CD4-positive, alpha-beta T cell treated with Interferon gamma for 1 hour (primary cell): ENCODE data around the gene TP53I13.
A peak's percentile ranks its signal among the peaks of the same experiment; 100 is the strongest.

Experiments
- DNase-seq: peaks from one replicate; pipeline ENCODE4 v3.0.0-alpha.2; 2020

TP53I13 gene

DNA sequence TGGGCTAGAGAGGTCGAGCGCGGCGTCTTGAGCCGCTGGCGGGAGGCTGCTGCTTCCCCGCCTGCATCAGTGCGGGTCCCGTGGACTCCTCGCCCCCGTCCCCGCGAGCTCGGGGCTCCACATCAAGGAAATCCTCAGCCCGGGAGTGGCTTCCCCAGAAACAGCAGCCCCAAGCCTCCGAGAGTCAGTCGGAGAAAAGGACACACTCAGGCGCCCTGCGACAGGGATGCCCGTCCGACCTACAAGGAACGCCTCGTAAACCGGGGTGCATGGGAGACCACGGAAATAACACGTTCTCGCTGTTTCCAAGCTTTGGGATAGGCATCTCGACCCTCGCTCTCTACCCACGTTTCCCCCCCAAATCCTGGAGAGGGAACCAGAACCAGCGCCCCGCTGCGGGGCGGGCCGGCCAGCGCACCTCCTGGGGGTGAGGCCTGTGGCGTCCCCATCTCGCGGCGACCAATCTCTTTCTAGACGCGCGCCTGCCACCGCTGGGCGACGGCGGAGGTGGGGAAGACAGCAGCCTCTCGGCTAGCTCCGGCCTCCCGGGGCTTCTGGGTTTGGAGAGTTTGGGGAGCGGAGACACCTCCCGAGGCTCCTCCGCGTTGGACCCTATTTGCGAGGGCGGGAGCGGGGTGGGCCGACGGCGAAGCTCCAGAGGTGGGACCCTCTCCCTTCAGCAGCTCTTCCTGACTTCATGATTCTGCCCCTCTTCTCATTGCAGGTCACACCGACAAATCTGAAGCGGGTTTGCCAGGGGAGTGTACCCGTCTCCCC lies 759 bp upstream of the TP53I13 start:
- DNase-seq: peak; percentile 75

DNA sequence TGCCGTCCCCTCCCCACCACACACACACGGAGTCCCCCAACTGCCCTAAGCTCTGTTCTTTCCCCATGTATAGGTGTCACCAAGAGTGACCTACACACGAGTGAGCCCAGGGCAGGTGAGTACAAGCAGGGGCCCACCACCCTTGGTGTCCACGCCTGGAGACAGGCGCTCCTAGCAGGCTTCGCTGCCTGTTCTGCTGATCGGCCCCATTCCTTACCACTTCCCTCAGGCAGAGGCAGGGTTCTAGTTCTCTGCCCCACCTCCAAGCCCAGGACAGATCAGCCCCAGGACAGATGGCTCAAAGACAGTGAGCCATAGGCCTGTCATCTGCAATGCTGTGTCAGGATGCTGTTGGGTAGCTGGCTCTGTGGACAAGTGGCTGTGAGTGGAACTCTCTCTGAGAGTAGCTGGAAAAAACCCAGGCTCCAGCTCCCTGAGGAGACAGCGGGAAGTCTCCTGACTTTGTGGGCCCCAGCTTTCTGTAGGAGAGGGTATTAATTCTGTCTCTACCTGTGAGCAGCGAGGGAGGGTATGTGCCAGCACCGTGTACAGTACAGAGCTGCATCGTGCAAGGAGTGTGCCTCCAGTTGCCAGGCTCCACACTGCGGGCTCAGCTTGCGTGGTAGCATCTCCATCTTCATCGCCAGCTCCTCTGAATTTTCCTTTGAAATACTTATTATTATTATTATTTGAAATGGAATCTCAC lies 897 bp downstream of the TP53I13 start:
- no peak for DNase-seq

DNA sequence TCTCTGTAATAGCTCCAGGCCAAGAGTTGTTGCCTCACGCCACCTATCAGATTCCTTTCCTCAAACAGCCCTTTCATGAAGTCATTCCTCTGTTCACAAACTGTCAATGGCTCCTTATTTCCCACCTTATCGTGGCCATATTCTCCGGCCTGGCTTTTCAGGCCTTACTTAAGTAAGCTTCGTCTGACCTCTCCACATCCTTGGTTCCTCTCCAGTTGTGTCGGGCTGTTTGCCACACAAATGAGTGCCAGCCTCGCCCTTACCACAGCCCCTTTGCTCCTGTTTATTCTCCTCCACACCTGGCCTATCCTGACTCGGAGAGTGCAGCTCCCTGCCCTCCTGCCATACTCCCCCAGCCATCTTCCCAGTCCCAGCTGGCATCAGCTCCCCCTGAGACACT lies 2.0 kb downstream of the TP53I13 start:
- no peak for DNase-seq

DNA sequence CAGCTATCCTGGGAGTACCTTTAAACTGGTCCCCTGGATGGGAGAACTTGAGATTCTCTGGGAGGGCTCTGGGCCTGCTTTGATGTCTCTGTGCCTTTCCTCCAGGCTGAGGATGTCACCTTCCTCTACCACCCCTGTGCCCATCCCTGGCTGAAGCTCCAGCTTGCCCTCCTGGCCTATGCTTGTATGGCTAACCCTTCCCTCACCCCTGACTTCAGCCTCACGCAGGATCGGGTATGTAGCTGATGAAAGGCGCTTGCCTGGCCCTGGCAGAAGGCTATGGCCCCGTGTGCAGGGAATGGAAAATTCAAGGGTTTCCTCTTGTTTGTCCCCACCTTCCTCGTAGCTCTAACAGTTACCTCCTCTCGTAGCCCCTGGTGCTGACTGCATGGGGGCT lies 3.0 kb downstream of the TP53I13 start:
- no peak for DNase-seq

DNA sequence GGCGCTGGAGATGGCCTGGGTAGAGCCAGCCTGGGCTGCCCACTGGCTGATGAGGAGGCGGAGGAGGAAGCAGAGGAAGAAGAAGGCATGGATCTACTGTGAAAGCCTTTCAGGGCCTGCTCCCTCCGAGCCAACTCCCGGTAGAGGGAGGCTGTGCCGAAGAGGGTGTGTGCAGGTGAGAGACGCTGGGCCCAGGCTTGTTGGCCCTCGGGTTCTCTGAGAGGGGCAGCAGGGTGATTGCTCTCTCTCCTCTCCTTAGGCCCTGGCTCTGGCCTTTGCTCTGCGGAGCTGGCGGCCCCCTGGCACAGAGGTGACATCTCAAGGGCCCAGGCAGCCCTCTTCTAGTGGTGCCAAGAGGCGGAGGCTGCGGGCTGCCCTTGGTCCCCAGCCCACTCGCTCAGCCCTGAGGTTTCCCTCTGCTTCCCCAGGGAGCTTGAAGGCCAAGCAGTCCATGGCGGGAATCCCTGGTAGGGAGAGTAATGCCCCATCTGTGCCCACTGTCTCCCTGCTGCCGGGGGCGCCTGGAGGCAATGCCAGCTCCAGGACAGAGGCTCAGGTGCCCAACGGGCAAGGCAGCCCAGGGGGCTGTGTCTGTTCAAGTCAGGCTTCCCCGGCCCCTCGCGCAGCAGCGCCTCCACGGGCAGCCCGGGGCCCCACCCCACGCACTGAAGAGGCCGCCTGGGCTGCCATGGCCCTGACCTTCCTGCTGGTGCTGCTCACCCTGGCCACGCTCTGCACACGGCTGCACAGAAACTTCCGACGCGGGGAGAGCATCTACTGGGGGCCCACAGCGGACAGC lies 3.6 kb downstream of the TP53I13 start:
- no peak for DNase-seq

DNA sequence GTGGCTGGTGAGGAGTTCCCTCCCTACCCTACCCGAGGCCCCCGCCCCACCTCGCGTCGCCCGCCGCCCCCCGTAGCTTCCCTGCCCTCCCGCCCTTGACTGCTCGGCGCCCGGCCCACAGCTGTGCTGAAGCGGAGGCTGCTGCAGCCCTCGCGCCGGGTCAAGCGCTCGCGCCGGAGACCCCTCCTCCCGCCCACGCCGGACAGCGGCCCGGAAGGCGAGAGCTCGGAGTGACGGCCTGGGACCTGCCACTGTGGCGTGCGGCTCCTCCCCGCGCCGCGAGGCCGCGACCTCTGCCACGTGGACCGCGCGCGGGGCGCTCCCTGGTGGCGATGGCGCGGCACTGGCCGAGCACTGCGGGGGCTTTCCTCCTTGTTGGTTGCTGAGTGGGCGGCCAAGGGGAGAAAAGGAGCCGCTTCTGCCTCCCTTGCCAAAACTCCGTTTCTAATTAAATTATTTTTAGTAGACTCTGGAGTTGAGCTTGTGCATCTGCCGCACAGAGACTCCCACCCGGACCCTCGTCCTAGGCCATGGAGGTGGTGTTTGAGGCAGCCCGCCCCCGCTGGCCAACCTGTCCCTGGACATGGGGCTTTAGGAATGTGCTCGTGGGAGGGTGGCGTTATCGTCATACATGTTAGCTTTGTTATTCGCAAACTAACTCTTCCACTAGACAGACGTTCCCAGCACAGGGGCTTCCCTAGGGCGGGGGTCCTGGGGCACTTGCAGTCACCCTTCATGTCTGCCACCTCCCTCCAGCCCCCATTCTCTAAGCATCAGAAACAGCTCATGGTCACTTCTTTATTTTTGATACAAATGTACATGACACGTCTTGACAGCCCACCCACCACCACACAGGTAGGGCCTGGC lies 4.4 kb downstream of the TP53I13 start:
- DNase-seq: peak; percentile 57

DNA sequence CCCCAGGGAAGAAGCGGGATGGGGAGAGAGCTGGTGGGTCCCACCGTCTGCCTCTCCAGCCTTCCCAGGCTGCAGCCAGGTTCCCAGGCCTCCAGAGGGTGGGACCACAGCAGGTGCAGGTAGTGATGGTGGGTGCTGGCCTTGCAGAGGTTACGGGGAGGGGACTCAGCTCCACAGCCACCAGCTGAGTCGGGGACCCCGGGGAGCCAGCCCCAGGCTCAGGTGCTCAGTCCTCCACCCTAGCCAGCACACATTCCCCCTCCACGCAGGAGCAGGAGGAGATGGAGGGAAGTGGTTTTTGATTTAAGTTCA lies 5.0 kb downstream of the TP53I13 start:
- no peak for DNase-seq

DNA sequence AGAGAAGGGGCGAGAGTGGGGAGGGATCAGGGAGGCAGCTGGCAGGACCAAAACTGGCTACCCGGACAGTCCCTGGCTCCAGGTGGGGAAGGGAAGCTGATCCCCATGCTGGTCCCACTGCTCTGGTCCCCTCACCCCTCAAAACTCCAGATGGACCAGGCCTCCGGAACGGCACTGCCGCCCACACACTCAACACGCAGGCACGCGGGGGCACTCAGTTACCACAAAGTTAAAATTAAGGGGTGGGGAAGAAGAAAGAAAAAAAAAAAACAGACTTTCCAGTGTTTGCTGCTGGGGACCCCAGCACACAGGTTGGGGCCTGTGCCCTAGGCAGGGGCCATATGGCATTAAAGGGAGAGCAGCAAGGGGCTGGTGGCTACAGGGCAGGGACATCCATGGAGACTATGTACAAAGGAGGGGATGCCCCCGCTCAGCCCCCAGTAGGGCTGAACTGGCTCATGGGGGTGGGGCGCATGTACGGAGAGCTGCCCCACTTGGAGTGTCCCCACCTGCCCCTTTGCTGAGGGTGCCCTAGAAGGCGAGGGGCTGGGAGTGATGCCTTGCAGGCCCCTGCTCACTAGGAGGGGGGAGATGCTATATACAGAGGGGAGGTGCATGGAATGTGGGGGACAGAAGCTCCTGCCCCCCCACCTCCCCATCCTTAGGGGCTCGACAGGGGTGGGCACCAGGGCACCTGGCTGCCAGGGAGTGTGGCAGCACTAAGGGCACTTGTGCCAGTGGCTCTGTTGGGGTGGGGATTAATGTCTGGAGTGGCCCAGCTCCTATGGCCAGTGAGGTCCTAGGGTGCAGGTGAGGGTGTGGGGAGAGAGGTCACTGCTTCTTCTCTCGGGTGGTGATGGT lies 5.6 kb downstream of the TP53I13 start:
- DNase-seq: no peak

DNA sequence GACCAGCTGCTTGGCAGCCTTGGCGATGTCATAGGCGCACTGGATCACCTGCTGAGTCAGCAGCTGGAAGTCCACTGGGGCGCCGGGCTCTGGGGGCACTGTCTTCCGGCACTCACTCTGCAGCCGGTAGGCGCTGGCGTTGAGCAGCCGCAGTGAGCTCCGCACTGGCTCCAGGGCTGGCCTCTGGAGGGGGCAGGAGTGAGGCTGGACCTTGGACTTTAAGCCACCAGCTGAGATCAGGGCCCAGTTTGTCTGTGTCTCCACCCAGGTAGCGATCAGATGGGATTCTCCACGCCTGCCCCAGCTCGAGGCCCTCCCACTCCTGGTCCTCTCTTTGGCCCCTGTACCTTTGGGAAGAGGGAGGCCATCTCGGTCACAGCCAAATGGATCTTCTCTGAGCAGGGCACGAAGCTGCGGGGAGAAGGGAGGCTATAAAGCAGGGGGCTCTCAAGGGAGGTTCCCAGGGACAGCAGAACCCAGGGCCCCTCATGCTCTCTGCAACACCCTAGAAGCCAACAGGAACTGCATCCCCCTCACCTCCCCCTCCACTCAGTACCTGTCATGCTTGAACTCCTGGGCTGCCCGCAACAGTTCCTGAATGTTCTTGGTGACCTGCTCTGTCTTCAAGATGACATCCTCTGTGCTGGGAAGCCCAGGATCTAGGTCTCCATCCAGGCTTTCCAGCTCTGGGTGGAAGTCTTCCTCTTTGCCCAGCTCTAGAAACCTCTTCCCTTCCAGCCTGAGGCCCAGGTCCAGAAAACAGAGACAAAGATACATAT lies 6.4 kb downstream of the TP53I13 start:
- no peak for DNase-seq

DNA sequence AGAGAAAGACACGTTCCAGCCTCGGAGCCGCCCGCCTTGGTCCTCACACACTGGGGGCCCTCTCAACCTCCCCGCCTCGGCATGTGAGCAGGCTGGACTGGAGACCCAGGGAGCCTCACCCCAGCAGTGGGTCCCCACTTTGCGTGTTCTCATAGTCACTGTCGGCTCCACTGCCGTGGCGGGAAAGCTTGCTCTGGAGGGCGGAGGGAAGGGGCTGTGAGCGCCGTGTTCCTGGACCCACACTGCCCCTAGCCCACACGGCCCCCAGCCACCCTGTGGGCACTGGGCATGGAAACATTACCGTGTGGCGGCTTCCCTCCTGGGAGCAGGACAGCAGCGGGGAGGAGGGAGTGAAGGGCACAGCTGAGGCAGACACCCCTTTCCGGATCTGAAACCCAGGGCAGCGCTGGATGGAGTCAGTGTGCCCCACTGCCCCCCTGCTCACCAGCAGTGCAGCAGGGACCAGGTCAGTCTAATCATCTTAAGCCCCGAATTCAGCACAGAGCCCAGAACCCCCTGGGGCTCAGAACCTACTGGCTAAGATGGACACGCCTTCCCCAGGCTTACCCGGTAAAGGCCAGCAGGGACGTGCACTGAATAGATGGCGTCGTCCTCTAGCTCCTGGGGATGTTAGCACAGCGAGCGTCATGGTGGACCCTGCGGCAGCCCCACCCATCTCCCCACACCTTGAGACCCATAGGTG lies 7.2 kb downstream of the TP53I13 start:
- DNase-seq: no peak

DNA sequence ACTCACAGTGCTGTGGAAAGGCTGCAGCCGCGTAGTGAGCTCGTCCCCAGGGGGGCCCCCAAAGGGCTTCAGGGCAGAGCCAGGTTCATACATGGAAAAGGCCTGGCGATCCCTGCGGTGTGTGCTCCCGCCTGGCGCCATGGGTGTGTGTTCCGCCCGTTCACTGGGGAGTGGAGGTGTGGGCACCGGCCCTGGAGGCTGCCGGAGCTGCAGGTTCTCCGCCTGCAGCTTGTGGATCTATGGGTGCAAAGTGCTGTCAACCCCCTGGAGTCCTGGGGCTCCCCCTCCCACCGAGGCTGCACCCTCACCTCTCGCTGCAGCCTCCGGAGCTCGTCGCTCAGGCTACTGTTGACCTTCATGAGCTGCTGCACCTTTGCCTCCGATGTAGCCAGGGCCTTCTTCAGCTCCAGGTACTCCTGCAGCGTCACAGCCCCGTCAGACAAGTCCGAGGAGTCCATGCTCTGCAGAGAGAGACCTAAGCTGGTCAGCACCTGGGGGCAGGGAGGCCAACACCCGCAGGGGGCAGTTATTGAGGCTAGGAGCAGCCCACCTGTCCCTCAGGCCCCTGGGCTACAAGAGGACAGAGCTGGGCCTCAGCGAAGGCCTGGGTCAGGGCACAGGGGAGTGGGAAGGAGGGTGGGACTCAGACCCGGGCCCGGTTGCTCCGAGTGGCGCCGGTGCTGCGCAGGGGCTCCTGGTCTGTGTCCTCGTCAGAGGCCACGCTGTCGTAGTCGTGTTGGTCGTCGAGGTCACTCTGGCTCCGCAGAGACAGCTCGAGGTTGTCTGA lies 7.9 kb downstream of the TP53I13 start:
- DNase-seq: no peak

DNA sequence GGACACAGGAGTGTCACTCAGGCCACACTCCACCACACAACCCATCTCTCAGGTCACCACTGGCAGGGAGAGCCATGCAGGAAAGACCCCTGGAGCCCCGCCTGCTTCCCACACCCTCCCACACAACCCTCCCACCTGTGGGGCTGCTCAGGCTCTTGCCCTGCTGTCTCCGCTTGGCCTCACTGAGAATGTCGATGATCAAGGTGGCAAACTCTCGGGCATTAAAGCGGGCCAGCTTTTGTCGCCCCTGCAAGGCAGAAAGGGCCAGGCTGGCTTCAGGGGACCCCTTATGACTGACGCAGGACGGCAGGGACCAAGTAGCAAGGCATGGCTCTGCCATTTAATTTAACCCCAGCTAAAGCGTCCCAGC lies 8.5 kb downstream of the TP53I13 start:
- no peak for DNase-seq

DNA sequence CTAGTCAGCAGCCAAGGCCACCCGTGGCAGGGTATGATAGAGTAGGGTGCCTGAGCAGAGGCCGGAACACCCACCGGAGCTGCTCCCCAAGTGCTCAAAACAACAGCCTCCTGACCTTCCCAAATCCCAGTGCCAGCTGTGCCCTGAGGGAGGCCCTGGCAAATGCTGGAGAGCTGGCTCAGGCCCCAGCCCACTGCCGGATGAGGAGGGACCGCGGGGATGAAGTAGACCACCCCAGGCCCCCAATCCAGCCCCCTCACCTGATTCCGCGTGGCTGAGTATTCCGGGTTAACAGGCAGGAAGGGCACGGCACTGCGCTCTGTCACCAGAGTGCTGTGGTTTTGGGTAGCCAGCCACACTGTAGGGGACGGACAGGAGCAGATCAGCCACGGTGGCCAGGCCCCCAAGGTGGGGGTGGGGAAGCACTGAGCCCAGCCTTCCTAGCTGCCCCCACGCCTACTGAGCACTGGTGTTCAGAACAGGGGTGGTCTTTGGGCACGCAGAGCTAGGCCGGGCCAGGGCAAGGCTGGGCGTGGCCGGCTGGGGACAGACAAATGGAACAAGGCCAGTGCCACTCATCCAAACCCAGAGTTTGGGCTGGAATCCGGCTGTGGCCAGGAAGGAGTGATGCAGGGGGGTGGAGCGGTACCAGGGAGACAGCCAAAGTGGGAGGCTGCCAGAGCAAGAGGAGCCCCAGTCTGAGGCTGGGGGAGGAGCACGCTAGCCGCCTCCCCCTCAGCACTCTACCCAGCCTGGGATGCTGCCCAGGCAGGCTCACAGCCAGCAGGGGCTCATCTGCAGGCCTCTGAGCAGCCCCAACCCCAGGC lies 9.1 kb downstream of the TP53I13 start:
- no peak for DNase-seq

DNA sequence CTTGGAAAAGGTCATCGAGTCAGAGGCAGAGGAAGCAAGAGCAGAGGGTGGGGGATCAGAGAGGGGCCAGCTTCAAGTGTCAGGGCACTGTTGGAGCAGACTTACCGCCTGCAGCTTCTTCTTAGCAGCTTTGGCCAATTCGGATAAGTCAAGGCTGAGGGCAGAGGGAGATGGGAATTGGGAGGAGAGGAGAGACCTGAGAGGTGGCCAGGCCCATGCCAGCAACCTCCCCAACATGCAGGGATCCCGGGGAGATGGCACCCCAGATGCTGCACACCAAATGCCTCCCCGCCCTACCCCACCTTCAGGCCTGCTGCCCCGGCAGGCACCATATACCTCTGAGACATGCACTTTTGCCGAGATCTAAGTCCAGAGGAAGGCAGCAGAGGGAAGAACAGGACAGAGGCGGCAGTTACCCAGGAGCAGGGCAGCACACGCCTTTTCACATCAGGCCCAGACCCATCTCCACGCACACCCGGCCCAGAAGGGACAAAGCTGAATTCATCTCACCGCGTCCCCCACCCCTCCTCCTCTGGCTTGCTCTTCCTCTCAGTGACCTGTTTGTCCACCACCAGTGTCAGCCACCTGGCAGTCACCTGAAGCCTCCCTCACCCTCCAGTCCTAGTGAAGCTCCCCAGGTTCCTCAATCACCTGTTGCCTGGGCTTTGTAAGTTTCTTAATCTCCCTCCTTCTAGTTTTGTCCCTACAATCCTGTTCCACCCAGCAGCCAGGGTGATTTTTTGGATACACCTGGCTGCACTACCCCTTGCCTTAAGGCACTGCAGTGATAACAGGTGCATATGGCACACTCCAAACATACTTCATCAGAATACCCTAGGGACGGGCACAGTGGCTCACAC lies 10.4 kb downstream of the TP53I13 start:
- no peak for DNase-seq

DNA sequence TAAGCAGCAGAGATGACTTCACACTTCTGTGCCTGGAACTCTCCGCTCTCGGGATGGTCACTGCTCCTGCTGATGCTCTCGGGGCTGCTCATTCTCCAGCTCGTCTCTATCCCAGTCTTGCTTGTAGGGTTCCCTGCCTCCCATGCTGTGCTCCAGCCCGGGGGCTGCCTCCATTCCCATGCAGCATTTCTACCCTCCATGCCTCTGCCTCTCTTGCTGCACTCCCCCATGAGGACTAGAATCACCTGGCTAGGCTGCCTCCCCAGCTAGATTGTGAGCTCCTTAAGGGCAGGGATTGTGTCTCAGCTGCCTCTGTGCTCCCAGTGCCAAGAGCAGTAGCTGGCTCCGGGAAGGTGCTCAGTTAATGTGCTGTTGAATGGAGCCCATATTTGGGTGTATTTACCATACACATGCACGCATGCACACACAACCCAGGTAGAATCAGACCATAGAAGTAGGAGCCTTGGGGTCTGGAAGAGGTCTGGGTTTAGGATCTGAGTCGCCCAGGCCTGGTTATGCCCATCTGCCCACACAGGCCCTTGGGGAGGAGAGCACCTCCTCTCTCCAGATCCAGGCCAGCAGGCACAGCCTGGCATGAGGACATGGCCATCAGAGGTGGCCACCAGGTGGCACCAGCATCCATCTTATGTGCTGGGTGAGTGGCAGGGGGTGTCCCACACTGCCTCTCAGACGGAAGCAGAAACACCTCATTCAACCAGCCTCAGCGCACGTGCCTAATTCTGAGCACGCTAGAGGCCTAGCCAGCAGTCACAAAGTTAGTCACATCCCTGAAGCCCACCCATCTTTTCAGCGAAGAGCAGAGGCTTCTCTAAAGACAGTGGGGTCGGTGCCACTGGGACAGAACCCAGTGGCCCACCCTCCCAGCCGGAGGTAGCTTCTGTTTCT lies 11.6 kb downstream of the TP53I13 start:
- peak; percentile 89 for DNase-seq

DNA sequence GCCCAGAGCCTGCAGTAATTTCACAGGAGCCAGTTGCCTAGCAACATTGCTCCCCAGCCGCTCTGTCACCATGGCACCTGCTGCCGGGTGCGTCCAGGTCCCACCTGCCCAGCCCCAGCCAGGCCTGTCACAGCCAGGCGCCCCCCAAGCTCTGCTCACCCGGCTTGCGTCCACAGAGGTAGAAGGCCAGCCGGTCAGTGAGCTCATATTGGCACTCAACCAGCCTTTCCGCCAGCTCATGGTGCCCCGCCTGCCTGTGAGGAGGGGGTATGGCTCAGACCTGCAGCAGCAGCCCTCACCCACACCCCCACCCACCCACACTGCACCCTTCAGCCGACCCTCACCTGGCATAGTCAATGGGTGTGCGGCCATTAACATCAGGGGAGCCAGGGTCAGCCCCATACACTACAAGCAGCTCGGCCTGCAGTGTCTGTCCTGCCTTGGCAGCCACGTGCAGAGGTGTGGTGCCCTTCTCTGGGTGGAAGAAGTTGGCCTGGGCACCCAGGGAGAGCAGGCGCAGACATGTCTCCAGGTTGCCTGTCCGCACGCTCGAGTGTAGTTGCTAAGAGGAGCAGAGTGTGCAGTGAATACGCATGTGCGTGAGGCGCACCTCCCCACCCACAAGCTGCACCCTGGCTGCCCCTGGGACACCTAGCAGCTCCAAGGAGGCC lies 13.2 kb downstream of the TP53I13 start:
- DNase-seq: no peak
